Kasumi-1 (cell line): Measurements from ENCODE around the gene RECQL.
"Not testable (repeated sequence)": the region's sequence is repeated elsewhere in the genome, so short reads cannot be mapped to it uniquely, and the experiment has no call there.

Experiments
- DNase-seq, 2 experiments: peaks; one replicate each; lab custom pipeline; 2025; lab: John Stamatoyannopoulos, UW

Gene RECQL

GRCh38 chr12:21502872-21503271, 1.4 kb upstream of the RECQL start:
- no peak for DNase-seq

- peak; percentile 44 to 45 for DNase-seq
Observed at GRCh38 chr12:21502164-21502496, 695 bp upstream of the RECQL start.

GRCh38 chr12:21500786-21501257, 613 bp downstream of the RECQL start:
- no peak for DNase-seq

GRCh38 chr12:21499765-21500164, 1.7 kb downstream of the RECQL start:
- DNase-seq: no peak

GRCh38 chr12:21485998-21486397, 15.4 kb downstream of the RECQL start:
- no peak for DNase-seq

- no peak for DNase-seq
Observed at GRCh38 chr12:21483531-21483930, 17.9 kb downstream of the RECQL start.

GRCh38 chr12:21478756-21479455, 22.5 kb downstream of the RECQL start:
- peak; percentile 59 to 73 for DNase-seq

GRCh38 chr12:21476949-21477348, 24.5 kb downstream of the RECQL start:
- DNase-seq: no peak

- no peak for DNase-seq
Observed at GRCh38 chr12:21475552-21475951, 25.9 kb downstream of the RECQL start.

- no peak for DNase-seq
Observed at GRCh38 chr12:21472197-21472823, 29.1 kb downstream of the RECQL start.

- DNase-seq: no peak
Observed at GRCh38 chr12:21471294-21471693, 30.1 kb downstream of the RECQL start.

- not testable (repeated sequence) for DNase-seq
Observed at GRCh38 chr12:21467334-21467733, 34.1 kb downstream of the RECQL start.

GRCh38 chr12:21459474-21459873, 42.0 kb downstream of the RECQL start:
- DNase-seq: no peak

GRCh38 chr12:21456291-21456780, 45.1 kb downstream of the RECQL start:
- DNase-seq: peak; percentile 42 to 47

GRCh38 chr12:21453312-21453852, 48.1 kb downstream of the RECQL start:
- DNase-seq: no peak

GRCh38 chr12:21451529-21451928, 49.9 kb downstream of the RECQL start:
- DNase-seq: no peak

GRCh38 chr12:21444193-21445146, 57.0 kb downstream of the RECQL start:
- no peak for DNase-seq

- no peak for DNase-seq
Observed at GRCh38 chr12:21439347-21439746, 62.1 kb downstream of the RECQL start.

GRCh38 chr12:21438643-21439042, 62.8 kb downstream of the RECQL start:
- DNase-seq: no peak

GRCh38 chr12:21434699-21435098, 66.7 kb downstream of the RECQL start:
- DNase-seq: no peak

GRCh38 chr12:21433525-21433924, 67.9 kb downstream of the RECQL start:
- DNase-seq: no peak

GRCh38 chr12:21429994-21430393, 71.4 kb downstream of the RECQL start:
- DNase-seq: no peak
